Psoas muscle (tissue), 8 donors: ENCODE data around the gene TSPAN15. TPM values are rescaled to one million over a fixed set of nuclear protein-coding genes. Genes with fewer than 3 reads are reported as not detected.

ENCODE experiments used
- ATAC-seq, 4 donors: fragments of 200-7000 bp; cut with Tn5 transposase; one replicate each; pipeline ENCODE4 v1.9.1; 2020; ENCODE audit warnings: moderate library complexity in 3 of 4, mild to moderate bottlenecking in 2 of 4
- DNase-seq, 2 donors: peaks; one replicate each; pipeline ENCODE4 v3.0.0-alpha.2; 2020
- H3K27ac ChIP-seq: fragments of 200-600 bp; one replicate; pipeline ENCODE4 v1.8.0; 2022
- H3K27me3 ChIP-seq, 3 donors: fragments of 200-600 bp in 1 of 3; one replicate each; pipeline versions ENCODE4 v1.6.1 to v1.8.0; 2013 to 2022; ENCODE audit warnings: low read length in 2 of 3, mild to moderate bottlenecking in 2 of 3, moderate library complexity in 1 of 3; ENCODE audit not compliant: insufficient read depth in 3 of 3
- H3K36me3 ChIP-seq, 2 donors: fragments of 200-600 bp in 1 of 2; one replicate each; pipeline versions ENCODE4 v1.6.1 to v1.8.0; 2013 to 2022; ENCODE audit warnings: low read depth in 1 of 2, mild to moderate bottlenecking in 1 of 2, moderate library complexity in 1 of 2; ENCODE audit not compliant: insufficient read depth in 1 of 2
- H3K4me1 ChIP-seq: fragments of 200-600 bp; one replicate; pipeline ENCODE4 v1.8.0; 2022
- H3K4me3 ChIP-seq: fragments of 200-600 bp; one replicate; pipeline ENCODE4 v1.8.0; 2022; ENCODE audit warnings: mild to moderate bottlenecking
- H3K9me3 ChIP-seq: fragments of 200-600 bp; one replicate; pipeline ENCODE4 v1.8.0; 2022
- WGBS, 3 donors: extraction: QIAGEN DNeasy Blood & Tissue Kit; methylation state at CpG; one replicate each; pipeline versions ENCODE4 v1.1.6 to v1.1.7; 2013; 5-methylcytosine and 5-hydroxymethylcytosine counted together
- intact Hi-C, 2 donors: fragments of 100-400 bp; cut with DNase I; formaldehyde crosslinking; loops; one replicate each; pipeline versions ENCODE4 v1.11.0 to v1.14.2; 2022
- polyA plus RNA-seq, 3 donors: library from polyadenylated mRNA; stranded (reverse); fragments of 200-250 nt; gene quantifications; one replicate each; pipeline ENCODE4 v1.2.3, GENCODE V29; 2013
- total RNA-seq, 4 donors: library from RNA; stranded (reverse); fragmentation: NEBNext Ultra II Directional in 2 of 4; extraction: Animal tissue kit (Norgen Biotek cat#: 25700) in 2 of 4; gene quantifications; one replicate each; pipeline versions ENCODE4 v1.2.1 to v1.2.4, GENCODE V29; 2021 to 2023
- TF ChIP-seq, protein P1 (sequence below): fragments of 200-600 bp; IDR thresholded peaks from one replicate; pipeline ENCODE4 v1.8.0; 2022; ENCODE audit warnings: antibody characterized with exemption
- donor health status: healthy with polysubstance abuse.
- donor health status: DM: no; HTN: no; CAD: no; lungs with moderate emphysema.
- donor health status: Bipolar disorder and iron deficiency.
- donor health status: healthy.
- donor health status: DM: yes; HTN: yes; CAD: no.
- donor health status: DM: no; HTN: no; CAD: no.
- donor health status: DM: no; HTN: no; CAD: no.
- donor health status: DM: yes; HTN: yes; CAD: no.

TSPAN15 gene
- total and polyA plus RNA-seq, 7 donors, result 6.3 to 35.0 (median 10.7) TPM

DNA sequence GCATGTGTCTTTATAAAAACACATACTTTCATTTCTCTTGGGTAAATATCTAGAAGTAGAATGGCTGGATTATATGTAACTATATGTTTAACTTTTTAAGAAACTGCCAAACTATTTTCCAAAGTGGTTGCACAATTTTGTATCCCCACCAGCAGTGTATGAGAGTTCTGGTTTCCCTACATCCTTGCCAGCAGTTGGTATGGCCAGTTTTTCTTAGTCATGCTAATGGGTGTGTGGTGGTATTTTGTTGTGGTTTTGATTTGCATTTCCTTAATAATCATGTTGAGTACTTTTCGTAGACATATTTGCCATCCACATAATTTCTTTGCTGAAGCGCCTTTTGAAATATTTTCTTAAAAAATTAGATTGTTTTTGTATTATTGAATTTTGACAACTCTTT, 61.6 kb downstream of the TSPAN15 start:
- ATAC-seq (no peak), DNase-seq (no peak)
- TF ChIP-seq, protein P1, sequence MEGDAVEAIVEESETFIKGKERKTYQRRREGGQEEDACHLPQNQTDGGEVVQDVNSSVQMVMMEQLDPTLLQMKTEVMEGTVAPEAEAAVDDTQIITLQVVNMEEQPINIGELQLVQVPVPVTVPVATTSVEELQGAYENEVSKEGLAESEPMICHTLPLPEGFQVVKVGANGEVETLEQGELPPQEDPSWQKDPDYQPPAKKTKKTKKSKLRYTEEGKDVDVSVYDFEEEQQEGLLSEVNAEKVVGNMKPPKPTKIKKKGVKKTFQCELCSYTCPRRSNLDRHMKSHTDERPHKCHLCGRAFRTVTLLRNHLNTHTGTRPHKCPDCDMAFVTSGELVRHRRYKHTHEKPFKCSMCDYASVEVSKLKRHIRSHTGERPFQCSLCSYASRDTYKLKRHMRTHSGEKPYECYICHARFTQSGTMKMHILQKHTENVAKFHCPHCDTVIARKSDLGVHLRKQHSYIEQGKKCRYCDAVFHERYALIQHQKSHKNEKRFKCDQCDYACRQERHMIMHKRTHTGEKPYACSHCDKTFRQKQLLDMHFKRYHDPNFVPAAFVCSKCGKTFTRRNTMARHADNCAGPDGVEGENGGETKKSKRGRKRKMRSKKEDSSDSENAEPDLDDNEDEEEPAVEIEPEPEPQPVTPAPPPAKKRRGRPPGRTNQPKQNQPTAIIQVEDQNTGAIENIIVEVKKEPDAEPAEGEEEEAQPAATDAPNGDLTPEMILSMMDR, result no peak
- Histone ChIP-seq H3K36me3 (peaks cover 0 to 16% of the 10 kb centered on the region in 2 donors), H3K27me3 (no peaks in the 10 kb centered on the region), H3K4me3 (no peak overlapping the region), H3K27ac (no peak overlapping the region), H3K4me1 (peaks cover 1% of the 10 kb centered on the region), H3K9me3 (no peaks in the 10 kb centered on the region)
- 44 to 47% (median 45%) methylated on average over 2 of the region's 2 CpGs for WGBS, 3 donors
- intact Hi-C loops, result loop anchor here in 1 of 2 donors (10.0 kb wide), 1 partner anchor 202 kb away; no protein-coding TSS in a partner anchor

DNA sequence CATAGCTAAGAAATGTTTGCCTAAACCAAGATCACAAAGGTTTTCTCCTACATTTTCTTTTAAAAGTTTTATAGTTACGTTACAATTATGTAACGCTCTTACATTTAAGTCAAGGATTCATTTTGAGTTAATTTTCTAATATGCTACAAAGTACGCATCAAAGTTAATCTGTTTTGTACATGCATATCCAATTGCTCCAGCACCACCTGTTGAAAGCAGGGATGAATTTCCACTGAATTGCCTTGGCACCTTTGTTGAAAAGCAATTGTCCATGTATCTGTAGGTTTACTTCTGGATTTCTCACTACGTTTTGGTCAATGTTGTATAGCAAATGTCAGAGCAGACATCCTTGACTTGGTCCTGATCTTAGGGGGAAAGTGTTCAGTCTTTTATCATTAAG, 62.4 kb downstream of the TSPAN15 start:
- peaks cover 0 to 16% of the 10 kb centered on the region in 2 donors for H3K36me3 ChIP-seq
- WGBS, 3 donors, result 91 to 93% (median 93%) methylated on average over 4 of the region's 4 CpGs
- no peak overlapping the region for H3K27ac ChIP-seq
- DNase-seq (no peak), ATAC-seq (no peak)
- intact Hi-C loops, result loop anchor here (2.0 to 10.0 kb wide), 3 partner anchors 121 to 201 kb away; no protein-coding TSS in a partner anchor
- H3K9me3 ChIP-seq, result no peaks in the 10 kb centered on the region
- H3K4me3 ChIP-seq, result no peak overlapping the region
- TF ChIP-seq, protein P1, result no peak
- no peaks in the 10 kb centered on the region for H3K4me1 ChIP-seq
- no peaks in the 10 kb centered on the region for H3K27me3 ChIP-seq

DNA sequence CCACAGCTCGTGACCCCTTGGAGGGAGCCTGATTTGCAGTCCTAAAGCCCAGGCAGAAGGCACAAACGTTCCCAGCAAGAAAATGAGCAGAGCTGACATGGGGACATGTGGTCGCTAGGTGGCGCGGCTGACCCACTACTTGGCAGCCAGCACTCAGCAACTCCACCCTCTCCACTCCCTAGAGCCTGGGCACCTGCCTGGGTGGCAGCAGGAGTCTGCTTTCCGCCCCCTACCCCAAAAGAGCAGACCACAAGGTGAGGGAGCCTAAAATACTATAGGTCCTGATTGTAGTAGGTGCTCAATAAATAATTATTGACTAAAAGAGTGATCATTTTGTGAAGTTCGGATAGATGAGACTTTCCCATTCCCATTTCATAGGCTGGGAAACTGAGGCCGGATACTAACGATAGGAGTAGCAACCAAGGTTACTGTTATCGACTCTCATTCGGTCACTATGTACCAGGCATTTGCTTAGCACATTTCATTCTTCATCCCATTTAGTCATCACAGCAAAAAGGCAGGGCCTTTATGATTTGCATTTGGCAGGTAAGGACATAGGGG, 64.5 kb downstream of the TSPAN15 start:
- Histone ChIP-seq H3K4me3 (no peak overlapping the region), H3K4me1 (no peaks in the 10 kb centered on the region), H3K36me3 (peaks cover 0 to 16% of the 10 kb centered on the region in 2 donors), H3K27me3 (no peaks in the 10 kb centered on the region), H3K9me3 (no peaks in the 10 kb centered on the region), H3K27ac (no peak overlapping the region)
- DNase-seq (peak in 1 of 2 donors; percentile 66), ATAC-seq (peak; percentile 75 to 83 (median 83))
- WGBS, 3 donors, result 49 to 52% (median 50%) methylated on average over 11 of the region's 11 CpGs
- intact Hi-C loops, result loop anchor here (2.0 to 10.0 kb wide), 3 partner anchors 119 to 199 kb away; no protein-coding TSS in a partner anchor
- TF ChIP-seq, protein P1, result peak; percentile 58

DNA sequence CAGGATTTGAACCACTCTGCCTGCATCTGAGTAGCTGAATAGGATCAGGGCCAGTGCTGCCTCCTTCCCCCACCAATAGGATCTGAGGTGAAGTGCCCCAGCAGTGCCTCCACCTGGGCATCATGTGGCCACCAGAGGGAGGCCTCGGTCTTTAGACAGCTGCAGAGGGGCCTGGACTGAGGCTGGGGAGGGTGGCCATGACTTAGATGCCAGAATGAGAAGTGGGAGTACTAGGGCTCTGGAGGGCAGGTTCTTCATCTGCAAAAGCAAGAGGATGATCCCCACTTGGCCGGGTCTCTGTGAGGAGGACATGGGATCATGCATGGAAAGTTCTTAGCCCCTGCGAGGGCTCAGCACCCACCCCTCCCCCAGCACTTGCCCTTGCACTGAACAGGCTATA, 65.1 kb downstream of the TSPAN15 start:
- Histone ChIP-seq H3K4me3 (no peak overlapping the region), H3K9me3 (no peaks in the 10 kb centered on the region), H3K4me1 (no peaks in the 10 kb centered on the region), H3K27me3 (no peaks in the 10 kb centered on the region), H3K27ac (no peak overlapping the region), H3K36me3 (peaks cover 0 to 16% of the 10 kb centered on the region in 2 donors)
- DNase-seq (no peak), ATAC-seq (peak in 3 of 4 donors; percentile 18 to 37 (median 20))
- intact Hi-C loops, result loop anchor here in 1 of 2 donors (10.0 kb wide), 1 partner anchor 198 kb away; no protein-coding TSS in a partner anchor
- TF ChIP-seq, protein P1, result no peak
- WGBS, 3 donors, result 48 to 54% (median 51%) methylated on average over 3 of the region's 3 CpGs
